Sigmoid colon (tissue), 7 donors: ENCODE data around the gene WDR33. TPM values are rescaled to one million over a fixed set of nuclear protein-coding genes. Genes with fewer than 3 reads are reported as not detected.
A peak's percentile ranks its signal among the peaks of the same experiment; 100 is the strongest.
"Not testable (repeated sequence)": the region's sequence is repeated elsewhere in the genome, so short reads cannot be mapped to it uniquely, and the experiment has no call there.

Source experiments
- DNase-seq: peaks from one replicate; pipeline ENCODE4 v3.0.0-alpha.2; 2019
- H3K27ac ChIP-seq, 4 donors: fragments of 200-600 bp; sonication (generic); one replicate each; pipeline ENCODE4 v1.5.1; 2016 to 2019; ENCODE audit warnings: mild to moderate bottlenecking in 1 of 4
- H3K27me3 ChIP-seq, 3 donors: fragments of 200-600 bp; sonication (generic); one replicate each; pipeline ENCODE4 v1.5.1; 2019; ENCODE audit warnings: mild to moderate bottlenecking in 1 of 3
- H3K36me3 ChIP-seq, 4 donors: fragments of 200-600 bp; sonication (generic); one replicate each; pipeline ENCODE4 v1.5.1; 2016 to 2019
- H3K4me1 ChIP-seq, 4 donors: fragments of 200-600 bp; sonication (generic); one replicate each; pipeline ENCODE4 v1.5.1; 2017 to 2019
- H3K4me3 ChIP-seq, 4 donors: fragments of 200-600 bp; sonication (generic); one replicate each; pipeline ENCODE4 v1.5.1; 2017 to 2019; ENCODE audit warnings: mild to moderate bottlenecking in 2 of 4, moderate library complexity in 1 of 4
- H3K9me3 ChIP-seq, 4 donors: fragments of 200-600 bp in 3 of 4; sonication (generic) in 3 of 4; one replicate each; pipeline versions ENCODE4 v1.5.1 to v1.6.1; 2013 to 2019
- CTCF ChIP-seq, 4 experiments: fragments of 450-650 bp in 3 of 4; fragments of 200-600 bp in 1 of 4; IDR thresholded peaks; one replicate each; pipeline ENCODE4 v1.5.1; 2016 to 2019; ENCODE audit warnings: antibody characterized with exemption in 4 of 4, mild to moderate bottlenecking in 3 of 4, moderate library complexity in 2 of 4
- EP300 ChIP-seq, 4 donors: sonication (generic); formaldehyde crosslinking; IDR thresholded peaks; one replicate each; pipeline ENCODE4 v1.6.1; 2017; ENCODE audit warnings: antibody characterized with exemption in 4 of 4
- POLR2A ChIP-seq, 2 donors: fragments of 450-650 bp; IDR thresholded peaks; one replicate each; pipeline ENCODE4 v1.6.1; 2016; ENCODE audit warnings: antibody characterized with exemption in 2 of 2, mild to moderate bottlenecking in 2 of 2, moderate library complexity in 2 of 2
- POLR2AphosphoS5 ChIP-seq, 4 donors: sonication (generic); formaldehyde crosslinking; IDR thresholded peaks; one replicate each; pipeline ENCODE4 v1.6.1; 2017; ENCODE audit warnings: antibody characterized with exemption in 4 of 4
- WGBS, 2 donors: extraction: QIAGEN DNeasy Blood & Tissue Kit; methylation state at CpG; one replicate each; pipeline ENCODE4 v1.1.7; 2013; 5-methylcytosine and 5-hydroxymethylcytosine counted together
- intact Hi-C: fragments of 100-400 bp; cut with DNase I; formaldehyde crosslinking; loops from one replicate; pipeline ENCODE4 v1.15.1; 2023
- polyA plus RNA-seq, 3 donors: library from polyadenylated mRNA; stranded (reverse); fragments of 200-250 nt; gene quantifications; one replicate each; pipeline ENCODE4 v1.2.3, GENCODE V29; 2013
- total RNA-seq, 4 donors: library from RNA; depleted of rRNA; stranded (reverse); fragments of >200 nt; gene quantifications; one replicate each; pipeline ENCODE4 v1.1.0, GENCODE V29; 2016
- donor health status: healthy with polysubstance abuse.
- donor health status: Bipolar disorder and iron deficiency.
- donor health status: healthy.

Gene WDR33
- total and polyA plus RNA-seq, 7 donors, result 8.3 to 45.2 (median 37.8) TPM

DNA sequence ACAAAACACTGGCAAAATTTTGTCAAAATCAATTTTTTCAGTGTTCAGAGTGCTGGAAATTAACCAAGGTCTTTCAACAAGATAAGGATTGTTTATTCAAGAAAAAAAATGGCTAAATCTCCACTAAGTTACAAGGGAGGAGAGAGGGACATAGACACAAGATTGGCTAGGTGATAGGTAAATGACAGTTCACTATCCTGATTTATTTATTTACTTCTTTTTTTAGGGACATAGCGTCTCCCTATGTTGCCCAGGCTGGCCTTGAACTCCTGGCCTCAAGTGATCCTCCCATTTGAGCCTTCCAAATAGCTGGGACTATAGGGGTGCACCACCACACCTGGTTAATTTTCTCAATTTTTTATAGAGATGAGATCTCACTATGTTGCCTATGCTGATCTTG is 3.7 kb upstream of the WDR33 start:
- intact Hi-C loops, result loop anchor here (5.0 kb wide), 4 partner anchors 43 to 287 kb away; partner anchors contain the start of genes IWS1 and POLR2D
- no peaks in the 10 kb centered on the region for H3K36me3 ChIP-seq
- DNase-seq, result no peak
- no peak overlapping the region for H3K27ac ChIP-seq
- no peaks in the 10 kb centered on the region for H3K9me3 ChIP-seq
- peaks cover 0 to 4% (median 2%) of the 10 kb centered on the region in 4 donors for H3K4me1 ChIP-seq
- TF ChIP-seq EP300 (IDR thresholded peaks at IDR 0.05), result no peak
- no peak for TF ChIP-seq CTCF (IDR thresholded peaks at IDR 0.05)
- no peak for TF ChIP-seq POLR2A (IDR thresholded peaks at IDR 0.05)
- TF ChIP-seq POLR2AphosphoS5 (IDR thresholded peaks at IDR 0.05), result no peak
- no peaks in the 10 kb centered on the region for H3K27me3 ChIP-seq
- H3K4me3 ChIP-seq, result no peak overlapping the region
- WGBS, 2 donors, result 89% methylated on average over 1 of the region's 1 CpG

GRCh38 chr2:127812441-127812840 is 1.5 kb upstream of the WDR33 start:
- H3K4me3 ChIP-seq, H3K27me3 ChIP-seq, DNase-seq, H3K9me3 ChIP-seq, H3K36me3 ChIP-seq, H3K27ac ChIP-seq: not testable (repeated sequence)
- peaks cover 0 to 25% (median 22%) of the 10 kb centered on the region in 4 donors for H3K4me1 ChIP-seq
- intact Hi-C loops, result loop anchor here (5.0 kb wide), 4 partner anchors 45 to 285 kb away; partner anchors contain the start of genes IWS1 and POLR2D
- WGBS, 2 donors, result 90 to 95% methylated on average over 3 of the region's 3 CpGs

GRCh38 chr2:127811397-127812321 is 688 bp upstream of the WDR33 start:
- DNase-seq, result no peak
- Histone ChIP-seq H3K4me1 (peaks cover 0 to 33% (median 29%) of the 10 kb centered on the region in 4 donors), H3K27me3 (no peaks in the 10 kb centered on the region), H3K27ac (peak overlapping the region; percentile 82 to 94 (median 92)), H3K9me3 (no peaks in the 10 kb centered on the region), H3K4me3 (peak overlapping the region; percentile 55 to 92 (median 71)), H3K36me3 (no peaks in the 10 kb centered on the region)
- intact Hi-C loops, result loop anchor here (5.0 kb wide), 4 partner anchors 46 to 284 kb away; partner anchors contain the start of genes IWS1 and POLR2D
- TF ChIP-seq POLR2AphosphoS5 (IDR thresholded peaks at IDR 0.05), result no peak
- TF ChIP-seq POLR2A (IDR thresholded peaks at IDR 0.05), result peak in 1 of 2 donors; percentile 4
- WGBS, 2 donors, result 38 to 41% methylated on average over 34 of the region's 34 CpGs

GRCh38 chr2:127810156-127810618 is 784 bp downstream of the WDR33 start:
- no peaks in the 10 kb centered on the region for H3K9me3 ChIP-seq
- no peak for TF ChIP-seq POLR2A (IDR thresholded peaks at IDR 0.05)
- H3K4me3 ChIP-seq, result peak overlapping the region; percentile 55 to 92 (median 71)
- H3K27ac ChIP-seq, result peak overlapping the region; percentile 82 to 94 (median 92)
- intact Hi-C loops, result loop anchor here (5.0 kb wide), 4 partner anchors 47 to 283 kb away; partner anchors contain the start of genes IWS1 and POLR2D
- peaks cover 0 to 48% (median 42%) of the 10 kb centered on the region in 4 donors for H3K4me1 ChIP-seq
- WGBS, 2 donors, result 0 to 1% methylated on average over 10 of the region's 10 CpGs
- no peaks in the 10 kb centered on the region for H3K27me3 ChIP-seq
- no peaks in the 10 kb centered on the region for H3K36me3 ChIP-seq
- DNase-seq, result no peak

- TF ChIP-seq POLR2AphosphoS5 (IDR thresholded peaks at IDR 0.05), result no peak
- no peak for TF ChIP-seq POLR2A (IDR thresholded peaks at IDR 0.05)
- no peak for TF ChIP-seq EP300 (IDR thresholded peaks at IDR 0.05)
- TF ChIP-seq CTCF (IDR thresholded peaks at IDR 0.05), result no peak
- no peak for DNase-seq
- Histone ChIP-seq H3K36me3 (no peaks in the 10 kb centered on the region), H3K4me3 (no peak overlapping the region), H3K27me3 (no peaks in the 10 kb centered on the region), H3K27ac (no peak overlapping the region), H3K4me1 (peaks cover 0 to 57% (median 48%) of the 10 kb centered on the region in 4 donors), H3K9me3 (no peaks in the 10 kb centered on the region)
- intact Hi-C loops, result no loop called here
- WGBS, 2 donors, result 82 to 90% methylated on average over 3 of the region's 3 CpGs
These were observed 3.2 kb downstream of the WDR33 start for GRCh38 chr2:127807678-127808353.

GRCh38 chr2:127806860-127807259 is 4.1 kb downstream of the WDR33 start:
- H3K4me1 ChIP-seq, result peaks cover 0 to 57% (median 50%) of the 10 kb centered on the region in 4 donors
- 70 to 85% methylated on average over 6 of the region's 6 CpGs for WGBS, 2 donors
- H3K27me3 ChIP-seq, H3K9me3 ChIP-seq, H3K4me3 ChIP-seq, DNase-seq, intact Hi-C loops, H3K36me3 ChIP-seq: not testable (repeated sequence)
- H3K27ac ChIP-seq, result peak overlapping the region in 1 of 4 donors; percentile 19
